Neutrophil (primary cell): ENCODE data around the gene SLC11A1.

Experiments used
- H3K27ac ChIP-seq: fragments of 200-600 bp; sonication (generic); 2 replicates; pipeline ENCODE4 v1.5.1; 2016; ENCODE audit warnings: mild to moderate bottlenecking, moderate library complexity
- H3K27me3 ChIP-seq: fragments of 200-600 bp; sonication (generic); 2 replicates; pipeline ENCODE4 v1.6.0; 2016; ENCODE audit warnings: mild to moderate bottlenecking
- H3K36me3 ChIP-seq: fragments of 200-600 bp; sonication (generic); 2 replicates; pipeline ENCODE4 v1.5.1; 2017
- H3K4me1 ChIP-seq, 2 experiments: fragments of 200-600 bp in 1 of 2; sonication (generic) in 1 of 2; 1 replicate in 1 of 2; 2 replicates in 1 of 2; pipeline versions ENCODE4 v1.5.1 to v1.6.1; 2013 to 2016; ENCODE audit warnings: low read depth in 1 of 2, low read length in 1 of 2, mild to moderate bottlenecking in 1 of 2, moderate library complexity in 1 of 2; ENCODE audit not compliant: control insufficient read depth in 1 of 2, insufficient read depth in 1 of 2
- H3K4me3 ChIP-seq, 2 experiments: fragments of 200-600 bp in 1 of 2; sonication (generic) in 1 of 2; 1 replicate in 1 of 2; 2 replicates in 1 of 2; pipeline ENCODE4 v1.5.1; 2013 to 2016; ENCODE audit warnings: low read depth in 1 of 2, low read length in 1 of 2, mild to moderate bottlenecking in 1 of 2, moderate library complexity in 1 of 2
- H3K9me3 ChIP-seq: fragments of 200-600 bp; sonication (generic); 2 replicates; pipeline ENCODE4 v1.5.1; 2016
- CTCF ChIP-seq: fragments of 200-600 bp; sonication (generic); IDR thresholded peaks from 2 replicates; pipeline ENCODE4 v1.5.1; 2016; ENCODE audit warnings: antibody characterized with exemption

SLC11A1 gene

DNA sequence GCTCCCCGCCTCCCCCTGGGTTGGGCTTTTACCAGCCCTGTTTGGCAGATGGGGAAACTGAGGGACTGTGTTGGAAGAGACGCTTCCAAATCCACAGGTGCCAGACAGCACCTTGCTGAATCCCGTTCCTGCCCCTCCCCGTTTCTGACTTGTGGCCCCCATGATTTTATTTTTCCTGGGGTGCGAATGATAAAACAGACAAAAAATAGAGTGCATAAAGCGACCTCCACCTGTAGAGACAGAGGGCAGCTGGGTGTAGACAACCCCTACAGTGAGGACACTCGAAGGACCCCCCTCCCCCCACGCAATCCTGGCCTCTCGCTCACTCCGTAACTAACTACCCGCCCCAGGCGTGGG is 15.4 kb downstream of the SLC11A1 start:
- H3K4me3 ChIP-seq: peak overlapping the region; percentile 94 to 97
- no peaks in the 10 kb centered on the region for H3K27me3 ChIP-seq
- peaks cover 50% of the 10 kb centered on the region for H3K36me3 ChIP-seq
- peaks cover 70 to 77% of the 10 kb centered on the region in 2 experiments for H3K4me1 ChIP-seq
- no peak for TF ChIP-seq CTCF
- H3K9me3 ChIP-seq: peaks cover 3% of the 10 kb centered on the region
- peak overlapping the region; percentile 99 for H3K27ac ChIP-seq

GRCh38 chr2:218397820-218398436 is 15.9 kb downstream of the SLC11A1 start:
- Histone ChIP-seq H3K4me3 (peak overlapping the region; percentile 94 to 97), H3K27ac (peak overlapping the region; percentile 99), H3K27me3 (no peaks in the 10 kb centered on the region), H3K4me1 (peaks cover 71 to 78% of the 10 kb centered on the region in 2 experiments), H3K9me3 (peaks cover 1% of the 10 kb centered on the region), H3K36me3 (peaks cover 50% of the 10 kb centered on the region)
- no peak for TF ChIP-seq CTCF

DNA sequence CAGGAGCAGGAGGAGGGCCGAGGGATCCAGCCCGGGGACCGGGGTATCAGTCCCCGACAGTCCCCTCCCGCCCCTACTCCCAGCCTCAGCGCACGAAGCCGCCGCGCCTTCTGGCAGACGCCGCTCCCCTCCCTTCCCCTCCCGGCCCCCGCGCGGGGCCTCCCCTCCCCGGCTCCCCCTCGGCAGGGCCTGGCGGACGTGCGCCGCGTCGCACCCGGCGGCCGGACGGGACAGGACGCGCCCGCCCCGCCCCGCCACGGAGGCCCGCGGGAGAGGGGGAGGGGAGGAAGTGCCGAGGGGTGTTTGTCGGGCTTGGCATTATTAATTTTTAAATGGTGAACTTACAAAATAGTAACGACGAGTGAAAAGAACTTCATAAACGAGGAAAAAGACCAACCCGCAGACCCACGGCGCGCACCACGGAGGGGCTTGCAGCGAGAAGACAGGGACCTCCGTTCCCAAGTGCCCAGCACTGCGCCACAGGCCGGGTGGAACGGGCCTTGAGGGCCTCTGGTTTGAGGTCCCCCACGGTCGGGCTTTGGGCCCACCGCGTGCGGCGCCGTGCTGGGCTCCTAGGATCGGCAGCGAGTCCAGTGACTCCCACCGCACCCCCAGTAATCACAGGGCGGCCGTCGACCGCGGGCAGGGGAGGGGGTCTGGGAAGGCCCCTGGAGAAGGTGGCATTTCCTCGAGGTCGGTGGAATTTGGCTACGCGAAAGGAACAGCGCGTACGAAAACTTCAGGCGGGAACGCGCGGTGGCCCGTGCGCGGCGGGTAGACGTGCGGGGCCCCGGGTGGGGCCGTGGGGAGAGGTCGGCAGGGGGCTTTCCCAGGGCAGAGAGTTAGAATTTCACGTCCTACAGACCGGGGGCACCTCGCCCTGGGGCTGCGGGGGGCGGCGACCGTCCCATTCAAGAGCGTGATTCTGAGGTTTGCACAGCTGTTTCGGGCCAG is 16.6 kb downstream of the SLC11A1 start:
- Histone ChIP-seq H3K9me3 (no peaks in the 10 kb centered on the region), H3K27me3 (no peaks in the 10 kb centered on the region), H3K27ac (peak overlapping the region; percentile 99), H3K36me3 (peaks cover 50% of the 10 kb centered on the region), H3K4me3 (peak overlapping the region; percentile 94 to 97), H3K4me1 (peaks cover 71 to 79% of the 10 kb centered on the region in 2 experiments)
- peak; percentile 74 for TF ChIP-seq CTCF

GRCh38 chr2:218399391-218400166 is 17.5 kb downstream of the SLC11A1 start, which contains the start of gene CTDSP1:
CTDSP1 (plus strand) TSS chr2:218399868; CDS start chr2:218400091, 223 bp downstream.
- H3K4me1 ChIP-seq: peaks cover 71 to 79% of the 10 kb centered on the region in 2 experiments
- H3K27ac ChIP-seq: peak within 1 kb of the TSS; percentile 99
- TF ChIP-seq CTCF: peak; percentile 14
- H3K36me3 ChIP-seq: peaks cover 50% of the 10 kb centered on the region
- no peaks in the 10 kb centered on the region for H3K9me3 ChIP-seq
- H3K27me3 ChIP-seq: no peaks in the 10 kb centered on the region
- H3K4me3 ChIP-seq: peak within 1 kb of the TSS; percentile 94 to 97
